Endothelial cell of umbilical vein (primary cell): ENCODE data around the gene MYH11.

ENCODE experiments used
- CTCF ChIP-seq, 2 donors: IDR thresholded peaks; 1 replicate in 1 of 2; 2 replicates in 1 of 2; pipeline ENCODE4 v1.5.1; 2011; ENCODE audit warnings: low read length in 2 of 2, mild to moderate bottlenecking in 2 of 2, moderate library complexity in 2 of 2, control low read depth in 1 of 2, inconsistent platforms in 1 of 2, low read depth in 1 of 2; ENCODE audit not compliant: insufficient read depth in 1 of 2; ENCODE audit errors: extremely low read depth in 1 of 2
- EZH2 ChIP-seq: IDR thresholded peaks from 2 replicates; pipeline ENCODE4 v1.6.1; 2012; ENCODE audit warnings: borderline replicate concordance, low read depth, mild to moderate bottlenecking, moderate library complexity, low read length, inconsistent platforms; ENCODE audit not compliant: severe bottlenecking
- FOS ChIP-seq: IDR thresholded peaks from 2 replicates; pipeline ENCODE4 v1.6.1; 2011; ENCODE audit warnings: mild to moderate bottlenecking, low read length, moderate library complexity, borderline replicate concordance; ENCODE audit not compliant: insufficient read depth
- GATA2 ChIP-seq: IDR thresholded peaks from 2 replicates; pipeline ENCODE4 v1.7.0; 2011; ENCODE audit warnings: low read depth, mild to moderate bottlenecking, moderate library complexity, mixed read lengths, low read length; ENCODE audit not compliant: insufficient read length, insufficient read depth
- MYC ChIP-seq: IDR thresholded peaks from one replicate; pipeline ENCODE4 v1.6.1; 2011; ENCODE audit warnings: mild to moderate bottlenecking, low read depth, low read length
- POLR2A ChIP-seq: IDR thresholded peaks from 2 replicates; pipeline ENCODE4 v1.6.1; 2012; ENCODE audit warnings: low read depth, mild to moderate bottlenecking, control low read depth, low read length
- POLR2AphosphoS5 ChIP-seq: IDR thresholded peaks from 2 replicates; pipeline ENCODE4 v1.6.1; 2012; ENCODE audit warnings: low read depth, mild to moderate bottlenecking, control low read depth, low read length, moderate library complexity; ENCODE audit not compliant: insufficient read depth
- TF ChIP-seq, protein P1 (sequence below): IDR thresholded peaks from 2 replicates; pipeline ENCODE4 v1.6.1; 2011; ENCODE audit not compliant: insufficient read depth, insufficient read length

GRCh38 chr16:15836965-15837611 lies 19.7 kb downstream of the MYH11 start:
- TF ChIP-seq POLR2A (no peak), CTCF (IDR thresholded peaks at IDR 0.05; ENCODE audit: extremely low read depth in 1 of 2, insufficient read depth in 1 of 2, low read depth in 1 of 2, low read length in 2 of 2) (no peak), EZH2 (no peak), FOS (no peak), POLR2AphosphoS5 (no peak), MYC (no peak), GATA2 (no peak)
- TF ChIP-seq, protein P1, sequence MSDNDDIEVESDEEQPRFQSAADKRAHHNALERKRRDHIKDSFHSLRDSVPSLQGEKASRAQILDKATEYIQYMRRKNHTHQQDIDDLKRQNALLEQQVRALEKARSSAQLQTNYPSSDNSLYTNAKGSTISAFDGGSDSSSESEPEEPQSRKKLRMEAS: no peak
